HG03064 (cell line): ENCODE measurements around the gene ZBP1.
A peak's percentile ranks its signal among the peaks of the same experiment; 100 is the strongest.

Experiments used
- ATAC-seq: cut with Tn5 transposase; IDR thresholded peaks from one replicate; pipeline ENCODE4 v1.9.1; 2021; ENCODE audit warnings: low read depth; ENCODE audit not compliant: unreplicated experiment

The ZBP1 gene

GRCh38 chr20:57620274-57620990 is at the start of gene ZBP1:
Gene ZBP1 (minus strand): TSS chr20:57620426. CDS start chr20:57620295, 131 bp downstream.
- peak; percentile 50 for ATAC-seq

- ATAC-seq, result no peak
Measured at GRCh38 chr20:57669632-57670031, 49.4 kb upstream of the ZBP1 start.

GRCh38 chr20:57667924-57668782 is 47.9 kb upstream of the ZBP1 start:
- no peak for ATAC-seq

- no peak for ATAC-seq
Measured at GRCh38 chr20:57667388-57667787, 47.2 kb upstream of the ZBP1 start.

GRCh38 chr20:57666834-57667157 is 46.6 kb upstream of the ZBP1 start:
- ATAC-seq, result no peak

- ATAC-seq, result no peak
Measured at GRCh38 chr20:57666106-57666833, 46.0 kb upstream of the ZBP1 start.

GRCh38 chr20:57665589-57665971 is 45.4 kb upstream of the ZBP1 start:
- ATAC-seq, result no peak

GRCh38 chr20:57664924-57665588 is 44.8 kb upstream of the ZBP1 start:
- ATAC-seq, result no peak

- ATAC-seq, result no peak
Measured at GRCh38 chr20:57664476-57664875, 44.2 kb upstream of the ZBP1 start.

- ATAC-seq, result no peak
Measured at GRCh38 chr20:57663681-57664451, 43.6 kb upstream of the ZBP1 start.

GRCh38 chr20:57663241-57663640 is 43.0 kb upstream of the ZBP1 start:
- ATAC-seq, result no peak

GRCh38 chr20:57662456-57663240 is 42.4 kb upstream of the ZBP1 start:
- no peak for ATAC-seq

GRCh38 chr20:57661746-57662455 is 41.7 kb upstream of the ZBP1 start:
- no peak for ATAC-seq

GRCh38 chr20:57660922-57661745 is 40.9 kb upstream of the ZBP1 start:
- no peak for ATAC-seq

- ATAC-seq, result no peak
Measured at GRCh38 chr20:57660181-57660921, 40.1 kb upstream of the ZBP1 start.

- no peak for ATAC-seq
Measured at GRCh38 chr20:57659517-57660180, 39.4 kb upstream of the ZBP1 start.
